B cell (primary cell): Measurements from ENCODE around the gene ZNF366. TPM values are rescaled to one million over a fixed set of nuclear protein-coding genes. Genes with fewer than 3 reads are reported as not detected.
A peak's percentile ranks its signal among the peaks of the same experiment; 100 is the strongest.

Experiments
- ATAC-seq: fragments of 200-7000 bp; cut with Tn5 transposase; one replicate; pipeline ENCODE4 v1.10.0; 2021; ENCODE audit warnings: low read depth, mild to moderate bottlenecking, moderate number of reproducible peaks, moderate library complexity
- CTCF ChIA-PET: fragments of 350-600 bp; sonication (Branson Sonifier 250); formaldehyde crosslinking; loops from one replicate; lab custom pipeline; 2021; ENCODE audit warnings: antibody characterized with exemption, inconsistent platforms; lab: Charles Lee
- POLR2A ChIA-PET: fragments of 350-600 bp; sonication (Branson Sonifier 250); formaldehyde crosslinking; loops from one replicate; lab custom pipeline; 2021; ENCODE audit warnings: antibody characterized with exemption; lab: Charles Lee
- DNase-seq: peaks from one replicate; pipeline ENCODE4 v3.0.0; 2013
- H2AFZ ChIP-seq: 2 replicates; pipeline ENCODE4 v1.6.1; 2012; ENCODE audit warnings: mild to moderate bottlenecking, low read depth, low read length; ENCODE audit not compliant: insufficient read depth, poor library complexity, severe bottlenecking
- H3K27ac ChIP-seq, 2 donors: 1 replicate in 1 of 2; 2 replicates in 1 of 2; pipeline ENCODE4 v1.5.1; 2012 to 2013; ENCODE audit warnings: low read length in 2 of 2, mild to moderate bottlenecking in 2 of 2, moderate library complexity in 1 of 2
- H3K27me3 ChIP-seq, 4 experiments: fragments of 200-600 bp in 1 of 4; sonication (generic) in 1 of 4; replicated peaks in 1 of 4; 1 replicate in 2 of 4; 2 replicates in 2 of 4; pipeline versions ENCODE4 v1.6.1 to v1.7.0; 2013 to 2016; ENCODE audit warnings: low read length in 3 of 4, mild to moderate bottlenecking in 2 of 4, mixed read lengths in 1 of 4, moderate library complexity in 1 of 4; ENCODE audit not compliant: insufficient read depth in 4 of 4, control insufficient read depth in 3 of 4; ENCODE audit errors: control extremely low read depth in 1 of 4
- H3K36me3 ChIP-seq, 2 experiments: replicated peaks in 1 of 2; 1 replicate in 1 of 2; 2 replicates in 1 of 2; pipeline versions ENCODE4 v1.6.1 to v1.7.1; 2013; ENCODE audit warnings: low read length in 1 of 2; ENCODE audit not compliant: insufficient read depth in 2 of 2, control insufficient read depth in 1 of 2; ENCODE audit errors: control extremely low read depth in 1 of 2, extremely low read depth in 1 of 2
- H3K4me1 ChIP-seq, 2 donors: fragments of 200-600 bp in 1 of 2; sonication (generic) in 1 of 2; 1 replicate in 1 of 2; 2 replicates in 1 of 2; pipeline versions ENCODE4 v1.5.1 to v1.6.1; 2013 to 2017; ENCODE audit warnings: low read length in 2 of 2; ENCODE audit not compliant: control insufficient read depth in 2 of 2, insufficient read depth in 2 of 2
- H3K4me2 ChIP-seq: replicated peaks from 2 replicates; pipeline ENCODE3; 2012; ENCODE audit warnings: mild to moderate bottlenecking, low read depth, low read length; ENCODE audit not compliant: poor library complexity, severe bottlenecking
- H3K4me3 ChIP-seq, 5 experiments: fragments of 200-600 bp in 1 of 5; sonication (generic) in 1 of 5; 1 replicate in 3 of 5; 2 replicates in 2 of 5; pipeline versions ENCODE4 v1.5.1 to v1.7.0; 2011 to 2016; ENCODE audit warnings: low read length in 4 of 5, mild to moderate bottlenecking in 4 of 5, low read depth in 2 of 5, control low read depth in 1 of 5, moderate library complexity in 1 of 5; ENCODE audit not compliant: insufficient read depth in 1 of 5; ENCODE audit errors: control extremely low read depth in 1 of 5, extremely low read depth in 1 of 5
- H3K79me2 ChIP-seq: fragments of 200-600 bp; sonication (generic); one replicate; pipeline ENCODE4 v1.6.0; 2016; ENCODE audit warnings: low read length; ENCODE audit not compliant: control insufficient read depth, insufficient read depth
- H3K9ac ChIP-seq: fragments of 200-600 bp; sonication (generic); 2 replicates; pipeline ENCODE4 v1.6.1; 2017; ENCODE audit warnings: mild to moderate bottlenecking, low read length, moderate library complexity
- H3K9me3 ChIP-seq, 3 donors: one replicate each; pipeline versions ENCODE4 v1.6.1 to v1.7.1; 2013; ENCODE audit warnings: low read length in 2 of 3; ENCODE audit not compliant: control insufficient read depth in 2 of 3, insufficient read depth in 1 of 3; ENCODE audit errors: control extremely low read depth in 1 of 3
- H4K20me1 ChIP-seq: 2 replicates; pipeline ENCODE4 v1.6.0; 2012; ENCODE audit warnings: mild to moderate bottlenecking, low read length; ENCODE audit not compliant: insufficient read depth, control insufficient read depth, poor library complexity, severe bottlenecking
- H3K27ac Mint-ChIP-seq: one replicate; pipeline ENCODE4 v1.8.0; 2021; ENCODE audit warnings: mixed read lengths
- H3K27me3 Mint-ChIP-seq: one replicate; pipeline ENCODE4 v1.8.0; 2021; ENCODE audit warnings: mixed read lengths
- H3K4me1 Mint-ChIP-seq: one replicate; pipeline ENCODE4 v1.8.0; 2021; ENCODE audit warnings: mixed read lengths
- H3K4me3 Mint-ChIP-seq: one replicate; pipeline ENCODE4 v1.8.0; 2021; ENCODE audit warnings: mixed read lengths
- H3K9me3 Mint-ChIP-seq: one replicate; pipeline ENCODE4 v1.8.0; 2022; ENCODE audit warnings: mixed read lengths; ENCODE audit not compliant: insufficient read depth
- CTCF ChIP-seq: fragments of 200-600 bp; IDR thresholded peaks from one replicate; pipeline ENCODE4 v1.8.0; 2022; ENCODE audit warnings: antibody characterized with exemption, mild to moderate bottlenecking
- EZH2 ChIP-seq: IDR thresholded peaks from 2 replicates; pipeline ENCODE4 v1.6.1; 2012; ENCODE audit warnings: borderline replicate concordance, low read depth, mild to moderate bottlenecking, moderate library complexity, low read length; ENCODE audit not compliant: insufficient read depth, poor library complexity, severe bottlenecking
- WGBS: methylation state at CpG from one replicate; pipeline ENCODE4 v1.1.5; 2013; ENCODE audit warnings: missing lambda C conversion rate; ENCODE audit not compliant: insufficient coverage; 5-methylcytosine and 5-hydroxymethylcytosine counted together
- intact Hi-C: fragments of 100-400 bp; cut with micrococcal nuclease; formaldehyde crosslinking; loops from one replicate; pipeline ENCODE4 v1.10.0; 2022
- polyA plus RNA-seq: library from polyadenylated mRNA; depleted of rRNA; stranded (reverse); fragments of >200 nt; gene quantifications from 2 replicates; pipeline ENCODE4 v1.2.3, GENCODE V29; 2012
- total RNA-seq, 2 donors: library from RNA; stranded (reverse); fragments of 120-200 nt in 1 of 2; gene quantifications; 1 replicate in 1 of 2; 2 replicates in 1 of 2; pipeline versions ENCODE4 v1.2.3 to v1.2.4, GENCODE V29; 2013 to 2022

ZNF366 gene
- total and polyA plus RNA-seq, 2 donors (not counting 1 experiment from before 2014, with no cell fraction given), result 0.03 TPM; not detected in 1

- H3K4me2 ChIP-seq, result peak overlapping the region; percentile 34
- ChIA-PET CTCF (no interaction called here), POLR2A (no interaction called here)
- TF ChIP-seq CTCF, result no peak
- TF ChIP-seq EZH2, result no peak
- no peaks in the 10 kb centered on the region for H4K20me1 ChIP-seq
- ATAC-seq (peak; percentile 93), DNase-seq (peak; percentile 75)
- intact Hi-C loops, result loop anchor here (5.0 kb wide), 1 partner anchor 89 kb away; no protein-coding TSS in a partner anchor
- H3K36me3 ChIP-seq, result no peaks in the 10 kb centered on the region
- H3K27me3 Mint-ChIP-seq, result peaks cover 11% of the 10 kb centered on the region
- no peaks in the 10 kb centered on the region for H3K9me3 ChIP-seq
- H3K27ac Mint-ChIP-seq, result peak overlapping the region; percentile 67
- H3K4me3 ChIP-seq, result no peak overlapping the region
- peak overlapping the region; percentile 24 for H3K4me3 Mint-ChIP-seq
- H3K27ac ChIP-seq, result peak overlapping the region in 1 of 2 donors; percentile 8
- H3K27me3 ChIP-seq, result no peaks in the 10 kb centered on the region
- no peak overlapping the region for H3K9ac ChIP-seq
- peaks cover 36% of the 10 kb centered on the region for H3K4me1 Mint-ChIP-seq
- no peaks in the 10 kb centered on the region for H3K79me2 ChIP-seq
- peak overlapping the region; percentile 34 for H2AFZ ChIP-seq
- peaks cover 30 to 34% of the 10 kb centered on the region in 2 donors for H3K4me1 ChIP-seq
- no peaks in the 10 kb centered on the region for H3K9me3 Mint-ChIP-seq
- over 99% methylated on average over 8 of the region's 8 CpGs for WGBS
These were observed 1.3 kb upstream of the ZNF366 start for GRCh38 chr5:72508241-72509170.

GRCh38 chr5:72507907-72508238 is 663 bp upstream of the ZNF366 start:
- CTCF ChIA-PET, result no interaction called here
- WGBS, result 69% methylated on average over 2 of the region's 5 CpGs

More at GRCh38 chr5:72507907-72508238, 663 bp upstream of the ZNF366 start:
- Histone ChIP-seq H2AFZ (peak overlapping the region; percentile 34), H3K79me2 (no peaks in the 10 kb centered on the region), H3K4me3 (no peak overlapping the region), H3K4me2 (peak overlapping the region; percentile 34), H3K27me3 (no peaks in the 10 kb centered on the region), H3K9me3 (no peaks in the 10 kb centered on the region), H3K36me3 (no peaks in the 10 kb centered on the region), H4K20me1 (no peaks in the 10 kb centered on the region), H3K4me1 (peaks cover 30 to 34% of the 10 kb centered on the region in 2 donors), H3K27ac (peak overlapping the region in 1 of 2 donors; percentile 8), H3K9ac (no peak overlapping the region)
- Mint-ChIP-seq H3K4me3 (peak overlapping the region; percentile 24), H3K9me3 (no peaks in the 10 kb centered on the region), H3K4me1 (peaks cover 36% of the 10 kb centered on the region), H3K27ac (peak overlapping the region; percentile 67), H3K27me3 (peaks cover 14% of the 10 kb centered on the region)
- ATAC-seq, result no peak
- intact Hi-C loops, result loop anchor here (5.0 kb wide), 1 partner anchor 89 kb away; no protein-coding TSS in a partner anchor
- DNase-seq, result no peak
- POLR2A ChIA-PET, result no interaction called here
- TF ChIP-seq CTCF (no peak), EZH2 (no peak)
